CD14-positive monocyte (primary cell): ENCODE results near the gene PSPC1. TPM values are rescaled to one million over a fixed set of nuclear protein-coding genes. Genes with fewer than 3 reads are reported as not detected.

Experiments used
- DNase-seq, 3 donors: peaks; one replicate each; pipeline ENCODE4 v3.0.0-alpha.2; 2011 to 2022
- H2AFZ ChIP-seq: 2 replicates; pipeline ENCODE4 v1.6.0; 2012; ENCODE audit warnings: mild to moderate bottlenecking, low read depth, low read length, inconsistent platforms; ENCODE audit not compliant: insufficient read depth, poor library complexity, severe bottlenecking
- H3K27ac ChIP-seq, 2 donors: 1 replicate in 1 of 2; 2 replicates in 1 of 2; pipeline ENCODE4 v1.5.1; 2012 to 2013; ENCODE audit warnings: low read length in 2 of 2, control low read depth in 1 of 2, inconsistent platforms in 1 of 2, low read depth in 1 of 2, mild to moderate bottlenecking in 1 of 2
- H3K27me3 ChIP-seq, 2 donors: one replicate each; pipeline versions ENCODE4 v1.6.0 to v1.6.1; 2011 to 2013; ENCODE audit warnings: low read length in 2 of 2; ENCODE audit not compliant: control insufficient read depth in 2 of 2, insufficient read depth in 2 of 2
- H3K36me3 ChIP-seq, 2 donors: replicated peaks in 1 of 2; 1 replicate in 1 of 2; 2 replicates in 1 of 2; pipeline versions ENCODE4 v1.5.1 to v1.6.1; 2012 to 2013; ENCODE audit warnings: low read length in 2 of 2, control low read depth in 1 of 2, inconsistent platforms in 1 of 2, mild to moderate bottlenecking in 1 of 2; ENCODE audit not compliant: insufficient read depth in 2 of 2, control insufficient read depth in 1 of 2
- H3K4me1 ChIP-seq, 2 donors: 1 replicate in 1 of 2; 2 replicates in 1 of 2; pipeline versions ENCODE4 v1.5.1 to v1.6.1; 2012 to 2013; ENCODE audit warnings: low read length in 2 of 2, control low read depth in 1 of 2, inconsistent platforms in 1 of 2, mild to moderate bottlenecking in 1 of 2, moderate library complexity in 1 of 2; ENCODE audit not compliant: insufficient read depth in 2 of 2, control insufficient read depth in 1 of 2
- H3K4me2 ChIP-seq: replicated peaks from 2 replicates; pipeline ENCODE3; 2012; ENCODE audit warnings: low read length, moderate library complexity, mild to moderate bottlenecking; ENCODE audit not compliant: poor library complexity, severe bottlenecking; ENCODE audit errors: extremely low read depth
- H3K4me3 ChIP-seq, 3 experiments: fragments of 200-600 bp in 1 of 3; sonication (generic) in 1 of 3; replicated peaks in 1 of 3; 1 replicate in 2 of 3; 2 replicates in 1 of 3; pipeline ENCODE4 v1.5.1; 2011 to 2013; ENCODE audit warnings: low read length in 3 of 3, mild to moderate bottlenecking in 3 of 3, control low read depth in 2 of 3, low read depth in 2 of 3, inconsistent platforms in 1 of 3, moderate library complexity in 1 of 3
- H3K79me2 ChIP-seq: 2 replicates; pipeline ENCODE4 v1.6.0; 2012; ENCODE audit warnings: mild to moderate bottlenecking, control low read depth, inconsistent platforms, low read length, moderate library complexity; ENCODE audit not compliant: insufficient read depth
- H3K9ac ChIP-seq: 2 replicates; pipeline ENCODE4 v1.6.0; 2017; ENCODE audit warnings: low read length, mild to moderate bottlenecking; ENCODE audit not compliant: insufficient read depth, poor library complexity, severe bottlenecking
- H3K9me3 ChIP-seq, 2 donors: replicated peaks in 1 of 2; 1 replicate in 1 of 2; 2 replicates in 1 of 2; pipeline versions ENCODE4 v1.5.1 to v1.6.1; 2012 to 2013; ENCODE audit warnings: low read length in 2 of 2, control low read depth in 1 of 2; ENCODE audit not compliant: control insufficient read depth in 1 of 2, insufficient read depth in 1 of 2
- H4K20me1 ChIP-seq: 2 replicates; pipeline ENCODE4 v1.6.0; 2012; ENCODE audit warnings: mild to moderate bottlenecking, low read length, control low read depth, moderate library complexity; ENCODE audit not compliant: insufficient read depth
- H3K27ac Mint-ChIP-seq, 7 donors: one replicate each; pipeline ENCODE4 v1.8.0; 2020; ENCODE audit warnings: mild to moderate bottlenecking in 7 of 7, mixed read lengths in 7 of 7, moderate library complexity in 6 of 7, inconsistent platforms in 2 of 7
- H3K27me3 Mint-ChIP-seq, 3 donors: one replicate each; pipeline ENCODE4 v1.8.0; 2021 to 2022; ENCODE audit warnings: low read depth in 3 of 3, mild to moderate bottlenecking in 3 of 3, mixed read lengths in 3 of 3, moderate library complexity in 3 of 3, inconsistent platforms in 1 of 3
- H3K36me3 Mint-ChIP-seq, 2 donors: one replicate each; pipeline ENCODE4 v1.8.0; 2020; ENCODE audit warnings: mixed read lengths in 2 of 2, inconsistent platforms in 1 of 2, mild to moderate bottlenecking in 1 of 2
- H3K4me1 Mint-ChIP-seq: one replicate; pipeline ENCODE4 v1.8.0; 2020; ENCODE audit warnings: mild to moderate bottlenecking, mixed read lengths
- H3K4me3 Mint-ChIP-seq, 2 donors: one replicate each; pipeline ENCODE4 v1.8.0; 2020; ENCODE audit warnings: mild to moderate bottlenecking in 2 of 2, mixed read lengths in 2 of 2, moderate library complexity in 1 of 2
- H3K9me3 Mint-ChIP-seq, 7 donors: one replicate each; pipeline ENCODE4 v1.8.0; 2020 to 2022; ENCODE audit warnings: mixed read lengths in 7 of 7, mild to moderate bottlenecking in 6 of 7, moderate library complexity in 6 of 7, inconsistent platforms in 2 of 7
- CTCF ChIP-seq: fragments of 200-600 bp; IDR thresholded peaks from one replicate; pipeline ENCODE4 v1.8.0; 2022; ENCODE audit warnings: antibody characterized with exemption, mild to moderate bottlenecking
- WGBS: methylation state at CpG from one replicate; pipeline ENCODE4 v1.1.5; 2013; ENCODE audit warnings: missing lambda C conversion rate; ENCODE audit not compliant: insufficient coverage; 5-methylcytosine and 5-hydroxymethylcytosine counted together
- intact Hi-C, 2 donors: fragments of 100-400 bp; cut with micrococcal nuclease; formaldehyde crosslinking; loops; one replicate each; pipeline versions ENCODE4 v1.15.0 to v1.15.1; 2023
- polyA plus RNA-seq, 3 donors: library from polyadenylated mRNA; depleted of rRNA in 1 of 3; unstranded in 2 of 3; stranded (reverse) in 1 of 3; fragments of 300-500 nt in 2 of 3; fragments of >200 nt in 1 of 3; fragmentation: Illumina TruSeq in 2 of 3; gene quantifications; 1 replicate in 2 of 3; 2 replicates in 1 of 3; pipeline ENCODE4 v1.2.3, GENCODE V29; 2012 to 2021

The PSPC1 gene
- polyA plus RNA-seq, 3 donors: 17.3 to 34.4 (median 19.4) TPM

GRCh38 chr13:19673473-19674430 lies 109.0 kb downstream of the PSPC1 start:
- H3K4me1 ChIP-seq: no peaks in the 10 kb centered on the region
- H3K27ac ChIP-seq: peak overlapping the region in 1 of 2 donors; percentile 55
- H3K4me3 Mint-ChIP-seq: no peak overlapping the region
- no peak overlapping the region for H3K4me3 ChIP-seq
- intact Hi-C loops: no loop called here
- peaks cover 75 to 91% of the 10 kb centered on the region in 2 donors for H3K36me3 Mint-ChIP-seq
- H3K27ac Mint-ChIP-seq: peak overlapping the region in 4 of 7 donors; percentile 2 to 44 (median 38)
- H3K9ac ChIP-seq: no peak overlapping the region
- peaks cover 2% of the 10 kb centered on the region for H3K4me1 Mint-ChIP-seq
- no peak for DNase-seq
- H3K9me3 Mint-ChIP-seq: no peaks in the 10 kb centered on the region
- WGBS: 100% methylated on average over 3 of the region's 11 CpGs
- no peaks in the 10 kb centered on the region for H3K79me2 ChIP-seq
- H3K27me3 ChIP-seq: no peaks in the 10 kb centered on the region
- no peak for TF ChIP-seq CTCF
- no peaks in the 10 kb centered on the region for H3K9me3 ChIP-seq
- H4K20me1 ChIP-seq: peaks cover 17% of the 10 kb centered on the region
- no peaks in the 10 kb centered on the region for H3K27me3 Mint-ChIP-seq
- H3K4me2 ChIP-seq: no peak overlapping the region
- no peak overlapping the region for H2AFZ ChIP-seq
- peaks cover 75 to 100% of the 10 kb centered on the region in 2 donors for H3K36me3 ChIP-seq

- H3K4me2 ChIP-seq: no peak overlapping the region
- peaks cover 17% of the 10 kb centered on the region for H4K20me1 ChIP-seq
- TF ChIP-seq CTCF: no peak
- no peak for DNase-seq
- Mint-ChIP-seq H3K4me1 (peaks cover 2% of the 10 kb centered on the region), H3K36me3 (peaks cover 79 to 95% of the 10 kb centered on the region in 2 donors), H3K27me3 (no peaks in the 10 kb centered on the region), H3K27ac (peak overlapping the region in 4 of 7 donors; percentile 2 to 44 (median 28)), H3K9me3 (no peaks in the 10 kb centered on the region), H3K4me3 (no peak overlapping the region)
- intact Hi-C loops: no loop called here
- peaks cover 82 to 100% of the 10 kb centered on the region in 2 donors for H3K36me3 ChIP-seq
- H3K79me2 ChIP-seq: no peaks in the 10 kb centered on the region
- 13% methylated on average over 1 of the region's 5 CpGs for WGBS
- H3K4me1 ChIP-seq: no peaks in the 10 kb centered on the region
- H3K4me3 ChIP-seq: no peak overlapping the region
- H2AFZ ChIP-seq: no peak overlapping the region
- H3K27ac ChIP-seq: peak overlapping the region in 1 of 2 donors; percentile 55
- no peaks in the 10 kb centered on the region for H3K9me3 ChIP-seq
- H3K9ac ChIP-seq: no peak overlapping the region
- no peaks in the 10 kb centered on the region for H3K27me3 ChIP-seq
Measured at GRCh38 chr13:19672990-19673389, 109.8 kb downstream of the PSPC1 start.
